HEK293 (cell line): Measurements from ENCODE around the gene NAPB.

Experiments
- CTCF ChIA-PET: fragments of 350-600 bp; formaldehyde crosslinking; extraction: SDS; loops from one replicate; lab custom pipeline; 2021; ENCODE audit warnings: antibody characterized with exemption; lab: Yijun Ruan, JAX
- POLR2A ChIA-PET: fragments of 300-600 bp; formaldehyde crosslinking; extraction: SDS; loops from one replicate; lab custom pipeline; 2020; ENCODE audit warnings: antibody characterized with exemption, inconsistent platforms; lab: Yijun Ruan, JAX
- H3K27ac ChIP-seq: fragments of 200-500 bp; sonication (Bioruptor generic); 2 replicates; pipeline ENCODE4 v1.5.1; 2014; ENCODE audit warnings: low read depth, low read length, control low read depth, inconsistent platforms; ENCODE audit errors: extremely low read depth
- H3K36me3 ChIP-seq, 2 experiments: fragments of 200-500 bp in 1 of 2; sonication (Bioruptor generic) in 1 of 2; 1 replicate in 1 of 2; 2 replicates in 1 of 2; pipeline ENCODE4 v1.5.1; 2014 to 2017; ENCODE audit warnings: inconsistent platforms in 2 of 2, low read length in 2 of 2; ENCODE audit not compliant: control insufficient read depth in 2 of 2, insufficient read depth in 1 of 2
- H3K4me1 ChIP-seq: fragments of 200-500 bp; sonication (Bioruptor generic); 2 replicates; pipeline ENCODE4 v1.5.1; 2014; ENCODE audit warnings: mild to moderate bottlenecking, low read length, inconsistent platforms; ENCODE audit not compliant: control insufficient read depth, insufficient read depth
- H3K4me3 ChIP-seq: 2 replicates; pipeline ENCODE4 v1.5.1; 2011; ENCODE audit warnings: low read depth, mild to moderate bottlenecking, control low read depth, low read length, moderate library complexity
- H3K9me3 ChIP-seq: fragments of 200-500 bp; sonication (Bioruptor generic); 2 replicates; pipeline ENCODE4 v1.5.1; 2014; ENCODE audit warnings: low read depth, low read length, inconsistent platforms; ENCODE audit not compliant: control insufficient read depth, insufficient read depth
- HIC1 ChIP-seq: fragments of 450-650 bp; formaldehyde crosslinking; IDR thresholded peaks from 2 replicates; pipeline ENCODE4 v1.5.1; 2016; ENCODE audit warnings: missing biosample characterization, missing genetic modification characterization
- KLF1 ChIP-seq: fragments of 450-650 bp; formaldehyde crosslinking; IDR thresholded peaks from 2 replicates; pipeline ENCODE4 v1.5.1; 2016; ENCODE audit warnings: missing biosample characterization, missing genetic modification characterization
- PATZ1 ChIP-seq: fragments of 450-650 bp; formaldehyde crosslinking; IDR thresholded peaks from 2 replicates; pipeline ENCODE4 v1.5.1; 2016; ENCODE audit warnings: missing biosample characterization, missing genetic modification characterization
- SCRT2 ChIP-seq: fragments of 450-650 bp; formaldehyde crosslinking; IDR thresholded peaks from 2 replicates; pipeline ENCODE4 v1.5.1; 2016; ENCODE audit warnings: missing biosample characterization, missing genetic modification characterization
- SP2 ChIP-seq: fragments of 450-650 bp; formaldehyde crosslinking; IDR thresholded peaks from 2 replicates; pipeline ENCODE4 v1.5.1; 2016; ENCODE audit warnings: missing biosample characterization, missing genetic modification characterization
- TCF7L2 ChIP-seq: IDR thresholded peaks from 2 replicates; pipeline ENCODE4 v1.6.1; 2011; ENCODE audit warnings: low read depth, mild to moderate bottlenecking, inconsistent platforms, low read length, moderate library complexity, borderline replicate concordance
- YY2 ChIP-seq: fragments of 450-650 bp; formaldehyde crosslinking; IDR thresholded peaks from 2 replicates; pipeline ENCODE4 v1.5.1; 2016; ENCODE audit warnings: missing biosample characterization, missing genetic modification characterization
- ZBTB17 ChIP-seq: fragments of 450-650 bp; formaldehyde crosslinking; IDR thresholded peaks from 2 replicates; pipeline ENCODE4 v1.5.1; 2016; ENCODE audit warnings: missing biosample characterization, missing genetic modification characterization
- ZBTB20 ChIP-seq: fragments of 450-650 bp; formaldehyde crosslinking; IDR thresholded peaks from 2 replicates; pipeline ENCODE4 v1.5.1; 2016; ENCODE audit warnings: missing biosample characterization, missing genetic modification characterization
- ZBTB21 ChIP-seq: fragments of 450-650 bp; formaldehyde crosslinking; IDR thresholded peaks from 2 replicates; pipeline ENCODE4 v1.5.1; 2017; ENCODE audit warnings: missing biosample characterization, missing genetic modification characterization
- ZBTB8A ChIP-seq: fragments of 450-650 bp; formaldehyde crosslinking; IDR thresholded peaks from 2 replicates; pipeline ENCODE4 v1.5.1; 2016; ENCODE audit warnings: missing biosample characterization, missing genetic modification characterization
- ZFP69B ChIP-seq: fragments of 450-650 bp; formaldehyde crosslinking; IDR thresholded peaks from 2 replicates; pipeline ENCODE4 v1.5.1; 2016; ENCODE audit warnings: missing biosample characterization, missing genetic modification characterization
- ZNF133 ChIP-seq: fragments of 450-650 bp; formaldehyde crosslinking; IDR thresholded peaks from 2 replicates; pipeline ENCODE4 v1.5.1; 2016; ENCODE audit warnings: missing biosample characterization, missing genetic modification characterization
- ZNF148 ChIP-seq: fragments of 450-650 bp; formaldehyde crosslinking; IDR thresholded peaks from 2 replicates; pipeline ENCODE4 v1.5.0; 2017; ENCODE audit warnings: missing biosample characterization, missing genetic modification characterization, borderline replicate concordance
- ZNF211 ChIP-seq: fragments of 450-650 bp; formaldehyde crosslinking; IDR thresholded peaks from 2 replicates; pipeline ENCODE4 v1.5.1; 2016; ENCODE audit warnings: low read depth, missing biosample characterization, missing genetic modification characterization
- ZNF324 ChIP-seq: fragments of 450-650 bp; formaldehyde crosslinking; IDR thresholded peaks from 2 replicates; pipeline ENCODE4 v1.5.1; 2016; ENCODE audit warnings: missing biosample characterization, missing genetic modification characterization
- ZNF341 ChIP-seq: fragments of 450-650 bp; formaldehyde crosslinking; IDR thresholded peaks from 2 replicates; pipeline ENCODE4; 2016; ENCODE audit warnings: low read depth, missing biosample characterization, missing genetic modification characterization
- ZNF350 ChIP-seq: fragments of 450-650 bp; formaldehyde crosslinking; IDR thresholded peaks from 2 replicates; pipeline ENCODE4 v1.5.0; 2017; ENCODE audit warnings: missing biosample characterization, mild to moderate bottlenecking, missing genetic modification characterization
- ZNF391 ChIP-seq: fragments of 450-650 bp; formaldehyde crosslinking; IDR thresholded peaks from 2 replicates; pipeline ENCODE4 v1.5.1; 2016; ENCODE audit warnings: low read depth, missing biosample characterization, missing genetic modification characterization, borderline replicate concordance
- ZNF404 ChIP-seq: fragments of 450-650 bp; formaldehyde crosslinking; IDR thresholded peaks from 2 replicates; pipeline ENCODE4 v1.5.1; 2017; ENCODE audit warnings: missing biosample characterization, missing genetic modification characterization
- ZNF473 ChIP-seq: fragments of 450-650 bp; formaldehyde crosslinking; IDR thresholded peaks from 2 replicates; pipeline ENCODE4 v1.5.1; 2017; ENCODE audit warnings: missing biosample characterization, missing genetic modification characterization
- ZNF571 ChIP-seq: fragments of 450-650 bp; formaldehyde crosslinking; IDR thresholded peaks from 2 replicates; pipeline ENCODE4 v1.5.0; 2017; ENCODE audit warnings: missing biosample characterization, missing genetic modification characterization
- ZNF610 ChIP-seq: fragments of 450-650 bp; formaldehyde crosslinking; IDR thresholded peaks from 2 replicates; pipeline ENCODE4 v1.5.1; 2016; ENCODE audit warnings: missing biosample characterization, missing genetic modification characterization, borderline replicate concordance
- ZNF670 ChIP-seq: fragments of 450-650 bp; formaldehyde crosslinking; IDR thresholded peaks from 2 replicates; pipeline ENCODE4 v1.5.1; 2016; ENCODE audit warnings: missing biosample characterization, missing genetic modification characterization, low read depth
- ZNF677 ChIP-seq: fragments of 450-650 bp; IDR thresholded peaks from 2 replicates; pipeline ENCODE4 v1.5.0; 2018; ENCODE audit warnings: missing biosample characterization, mild to moderate bottlenecking, missing genetic modification characterization, moderate library complexity
- ZNF76 ChIP-seq: fragments of 450-650 bp; formaldehyde crosslinking; IDR thresholded peaks from 2 replicates; pipeline ENCODE4; 2016; ENCODE audit warnings: low read depth, missing biosample characterization, missing genetic modification characterization, borderline replicate concordance
- ZNF768 ChIP-seq: fragments of 450-650 bp; formaldehyde crosslinking; IDR thresholded peaks from 2 replicates; pipeline ENCODE4 v1.5.1; 2018; ENCODE audit warnings: missing biosample characterization, mild to moderate bottlenecking, missing genetic modification characterization
- ZNF776 ChIP-seq: fragments of 450-650 bp; formaldehyde crosslinking; IDR thresholded peaks from 2 replicates; pipeline ENCODE4 v1.5.0; 2017; ENCODE audit warnings: missing biosample characterization, missing genetic modification characterization, borderline replicate concordance
- ZNF843 ChIP-seq: fragments of 450-650 bp; formaldehyde crosslinking; IDR thresholded peaks from 2 replicates; pipeline ENCODE4 v1.5.1; 2016; ENCODE audit warnings: missing biosample characterization, missing genetic modification characterization

Gene NAPB

GRCh38 chr20:23375827-23376226 is 45.5 kb downstream of the NAPB start (continued):
- TF ChIP-seq ZNF148 (tag by site-specific recombination) (no peak), ZNF670 (no peak), ZNF391 (tag by site-specific recombination) (no peak), SP2 (tag by site-specific recombination) (no peak), ZNF404 (tag by site-specific recombination) (no peak), ZBTB17 (tag by site-specific recombination) (no peak)

GRCh38 chr20:23374441-23374840 is 46.8 kb downstream of the NAPB start:
- no peak overlapping the region for H3K4me3 ChIP-seq
- no peak for TF ChIP-seq ZNF133
- TF ChIP-seq ZNF776 (tag by site-specific recombination): no peak
- no peak for TF ChIP-seq ZNF350 (tag by site-specific recombination)
- TF ChIP-seq ZNF677 (tag by site-specific recombination): no peak
- TF ChIP-seq ZBTB8A (tag by site-specific recombination): no peak
- TF ChIP-seq ZNF571: no peak
- TF ChIP-seq ZFP69B: no peak
- TF ChIP-seq SCRT2 (tag by site-specific recombination): no peak
- TF ChIP-seq ZNF473 (tag by site-specific recombination): no peak
- TF ChIP-seq KLF1 (tag by site-specific recombination): no peak
- no peak for TF ChIP-seq ZNF76 (tag by site-specific recombination)
- TF ChIP-seq ZNF324 (tag by site-specific recombination): no peak
- no peak for TF ChIP-seq ZNF768 (tag by site-specific recombination)
- no peak for TF ChIP-seq ZNF610 (tag by site-specific recombination)
- TF ChIP-seq ZBTB21 (tag by site-specific recombination): no peak
- no peak for TF ChIP-seq HIC1 (tag by site-specific recombination)
- no peak for TF ChIP-seq ZNF843 (tag by site-specific recombination)
- no peak overlapping the region for H3K27ac ChIP-seq
- no peaks in the 10 kb centered on the region; the same call in 1 of the 2 replicates for H3K9me3 ChIP-seq
- H3K36me3 ChIP-seq: peaks cover 28 to 90% of the 10 kb centered on the region in 2 experiments
- ChIA-PET POLR2A (no interaction called here), CTCF (no interaction called here)
- no peaks in the 10 kb centered on the region for H3K4me1 ChIP-seq

- Histone ChIP-seq H3K4me3 (no peak overlapping the region), H3K27ac (no peak overlapping the region), H3K4me1 (no peaks in the 10 kb centered on the region), H3K9me3 (no peaks in the 10 kb centered on the region; the same call in 1 of the 2 replicates), H3K36me3 (peaks cover 8 to 99% of the 10 kb centered on the region in 2 experiments)
- ChIA-PET CTCF (no interaction called here), POLR2A (no interaction called here)
- TF ChIP-seq TCF7L2: no peak
- TF ChIP-seq YY2 (tag by site-specific recombination): no peak
- no peak for TF ChIP-seq ZNF341 (tag by site-specific recombination)
- no peak for TF ChIP-seq ZBTB20 (tag by site-specific recombination)
- TF ChIP-seq PATZ1 (tag by site-specific recombination): no peak
- no peak for TF ChIP-seq ZNF211 (tag by site-specific recombination)
- TF ChIP-seq ZNF677 (tag by site-specific recombination): no peak
Measured at GRCh38 chr20:23371496-23371895, 49.8 kb downstream of the NAPB start.
